Measurements from ENCODE around the gene GPRC5B. TPM values are rescaled to one million over a fixed set of nuclear protein-coding genes. Genes with fewer than 3 reads are reported as not detected.

The GPRC5B gene
- total RNA-seq, 4 donors from 2014 or later = 3.5 to 22.9 (median 6.6) TPM

DNA sequence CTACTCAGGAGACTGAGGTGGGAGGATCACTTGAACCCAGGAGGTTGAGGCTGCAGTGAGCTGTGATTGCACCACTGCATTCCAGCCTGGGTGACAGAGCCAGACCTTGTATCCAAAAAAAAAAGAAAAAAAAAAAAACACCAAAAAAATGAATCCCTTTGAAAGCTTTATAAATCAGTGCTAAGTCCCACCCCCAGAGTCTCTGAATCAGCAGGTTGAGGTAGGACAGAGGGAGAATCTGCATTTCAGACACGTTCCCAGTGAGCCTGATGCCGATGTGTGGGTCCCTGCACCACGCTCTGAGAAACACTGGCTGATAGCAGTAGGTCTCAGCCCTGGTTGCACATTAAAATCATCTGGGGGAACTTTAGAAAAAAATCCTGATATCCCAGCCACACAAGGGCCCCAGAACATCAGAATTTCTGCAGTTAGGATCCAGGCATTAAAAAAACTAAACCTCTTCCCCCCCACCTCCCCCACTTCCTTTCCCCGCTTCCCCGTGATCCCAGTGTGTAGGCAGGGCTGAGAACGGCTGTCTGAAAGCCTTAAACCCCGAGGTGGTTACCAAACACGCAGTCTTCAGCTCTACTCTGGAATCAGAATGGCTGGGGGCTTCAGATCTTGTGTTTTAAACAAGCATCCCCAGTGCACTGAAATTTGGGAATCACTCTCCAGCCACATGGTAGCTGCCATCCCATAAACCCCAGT lies 27.3 kb upstream of the GPRC5B start:
- Histone ChIP-seq H3K27me3 (no peaks in the 10 kb centered on the region), H3K4me1 (no peaks in the 10 kb centered on the region), H3K9me3 (peaks cover 0 to 3% (median 0%) of the 10 kb centered on the region in 4 donors), H3K4me3 (no peak overlapping the region), H3K27ac (no peak overlapping the region), H3K36me3 (no peaks in the 10 kb centered on the region)
- TF ChIP-seq CTCF (IDR thresholded peaks at IDR 0.05) = no peak
- TF ChIP-seq POLR2A (IDR thresholded peaks at IDR 0.05) = no peak
- no peak for DNase-seq

GRCh38 chr16:19911204-19911603 lies 26.6 kb upstream of the GPRC5B start:
- Histone ChIP-seq H3K9me3 (peaks cover 0 to 3% (median 0%) of the 10 kb centered on the region in 4 donors), H3K27me3 (no peaks in the 10 kb centered on the region), H3K4me3 (no peak overlapping the region), H3K4me1 (no peaks in the 10 kb centered on the region), H3K27ac (no peak overlapping the region), H3K36me3 (no peaks in the 10 kb centered on the region)
- TF ChIP-seq CTCF (IDR thresholded peaks at IDR 0.05) (no peak), POLR2A (IDR thresholded peaks at IDR 0.05) (no peak)
- DNase-seq = no peak

GRCh38 chr16:19909750-19910322 lies 25.2 kb upstream of the GPRC5B start:
- no peak overlapping the region for H3K27ac ChIP-seq
- H3K4me1 ChIP-seq = no peaks in the 10 kb centered on the region
- no peak for DNase-seq
- TF ChIP-seq POLR2A (IDR thresholded peaks at IDR 0.05) = no peak
- TF ChIP-seq CTCF (IDR thresholded peaks at IDR 0.05) = no peak
- H3K27me3 ChIP-seq = no peaks in the 10 kb centered on the region
- peaks cover 0 to 3% (median 0%) of the 10 kb centered on the region in 4 donors for H3K9me3 ChIP-seq
- no peak overlapping the region for H3K4me3 ChIP-seq
- no peaks in the 10 kb centered on the region for H3K36me3 ChIP-seq

- no peak overlapping the region for H3K27ac ChIP-seq
- peaks cover 0 to 3% (median 0%) of the 10 kb centered on the region in 4 donors for H3K9me3 ChIP-seq
- DNase-seq = no peak
- no peak overlapping the region for H3K4me3 ChIP-seq
- H3K36me3 ChIP-seq = no peaks in the 10 kb centered on the region
- H3K4me1 ChIP-seq = no peaks in the 10 kb centered on the region
- no peaks in the 10 kb centered on the region for H3K27me3 ChIP-seq
- TF ChIP-seq POLR2A (IDR thresholded peaks at IDR 0.05) (no peak), CTCF (IDR thresholded peaks at IDR 0.05) (no peak)
Measured at GRCh38 chr16:19908921-19909320, 24.3 kb upstream of the GPRC5B start.

- no peak overlapping the region for H3K4me3 ChIP-seq
- no peaks in the 10 kb centered on the region for H3K27me3 ChIP-seq
Measured at GRCh38 chr16:19907161-19907992, 22.7 kb upstream of the GPRC5B start.

More at GRCh38 chr16:19907161-19907992, 22.7 kb upstream of the GPRC5B start:
- Histone ChIP-seq H3K36me3 (no peaks in the 10 kb centered on the region), H3K27ac (no peak overlapping the region), H3K4me1 (no peaks in the 10 kb centered on the region), H3K9me3 (peaks cover 0 to 3% (median 0%) of the 10 kb centered on the region in 4 donors)
- peak; percentile 29 to 81 (median 70) for DNase-seq
- TF ChIP-seq POLR2A (IDR thresholded peaks at IDR 0.05) = no peak
- TF ChIP-seq CTCF (IDR thresholded peaks at IDR 0.05) = peak; percentile 25 to 94 (median 84)
